H9 (cell line): ENCODE results near the gene EDAR. TPM values are rescaled to one million over a fixed set of nuclear protein-coding genes. Genes with fewer than 3 reads are reported as not detected.

ENCODE experiments used
- DNase-seq: peaks from one replicate; pipeline ENCODE4 v3.0.0-alpha.2; 2017
- H2AFZ ChIP-seq: one replicate; pipeline ENCODE4 v1.6.1; 2013; ENCODE audit warnings: mild to moderate bottlenecking, low read length, control low read depth, moderate library complexity
- H2AK5ac ChIP-seq: 2 replicates; pipeline ENCODE4 v1.6.1; 2013; ENCODE audit warnings: low read length, control low read depth, mixed read lengths; ENCODE audit not compliant: insufficient read length
- H2BK120ac ChIP-seq: one replicate; pipeline ENCODE4 v1.6.1; 2013; ENCODE audit warnings: low read depth, mild to moderate bottlenecking, low read length, control low read depth, inconsistent platforms; ENCODE audit not compliant: poor library complexity, severe bottlenecking
- H2BK12ac ChIP-seq: 2 replicates; pipeline ENCODE4 v1.6.1; 2013; ENCODE audit warnings: low read length, control low read depth, mixed read lengths, low read depth; ENCODE audit not compliant: insufficient read length
- H2BK15ac ChIP-seq: 2 replicates; pipeline ENCODE4 v1.6.1; 2013; ENCODE audit warnings: low read depth, low read length, control low read depth
- H2BK20ac ChIP-seq: one replicate; pipeline ENCODE4 v1.6.1; 2013; ENCODE audit warnings: low read depth, mild to moderate bottlenecking, low read length, control low read depth, inconsistent platforms; ENCODE audit not compliant: poor library complexity, severe bottlenecking
- H2BK5ac ChIP-seq: 2 replicates; pipeline ENCODE4 v1.6.1; 2013; ENCODE audit warnings: low read length, control low read depth, mixed read lengths; ENCODE audit not compliant: insufficient read length
- H3K14ac ChIP-seq: 2 replicates; pipeline ENCODE4 v1.6.1; 2013; ENCODE audit warnings: low read length, control low read depth; ENCODE audit not compliant: insufficient read depth
- H3K18ac ChIP-seq: 2 replicates; pipeline ENCODE4 v1.6.1; 2013; ENCODE audit warnings: low read depth, mild to moderate bottlenecking, mixed read lengths, low read length, control low read depth; ENCODE audit not compliant: insufficient read length
- H3K23ac ChIP-seq: 2 replicates; pipeline ENCODE4 v1.6.1; 2013; ENCODE audit warnings: low read length, control low read depth, mixed read lengths, low read depth; ENCODE audit not compliant: insufficient read length
- H3K23me2 ChIP-seq: 2 replicates; pipeline ENCODE4 v1.6.1; 2013; ENCODE audit warnings: low read depth, mild to moderate bottlenecking, mixed read lengths, low read length, control low read depth; ENCODE audit not compliant: insufficient read length, poor library complexity, severe bottlenecking
- H3K27ac ChIP-seq: 2 replicates; pipeline ENCODE4 v1.5.1; 2013; ENCODE audit warnings: low read length, control low read depth, mixed read lengths, low read depth; ENCODE audit not compliant: insufficient read length
- H3K27me3 ChIP-seq: 2 replicates; pipeline ENCODE4 v1.6.1; 2013; ENCODE audit warnings: low read length, control low read depth, inconsistent platforms; ENCODE audit not compliant: insufficient read depth
- H3K4ac ChIP-seq: 2 replicates; pipeline ENCODE4 v1.6.1; 2013; ENCODE audit warnings: low read depth, mild to moderate bottlenecking, control low read depth, inconsistent platforms, low read length, moderate library complexity
- H3K4me1 ChIP-seq: 2 replicates; pipeline ENCODE4 v1.6.1; 2013; ENCODE audit warnings: low read length, control low read depth, inconsistent platforms; ENCODE audit not compliant: insufficient read depth
- H3K4me2 ChIP-seq: 2 replicates; pipeline ENCODE4 v1.6.1; 2013; ENCODE audit warnings: low read length, control low read depth, mixed read lengths; ENCODE audit not compliant: insufficient read length, insufficient read depth
- H3K56ac ChIP-seq: 2 replicates; pipeline ENCODE4 v1.6.1; 2013; ENCODE audit warnings: low read depth, mild to moderate bottlenecking, mixed read lengths, low read length, control low read depth; ENCODE audit not compliant: insufficient read length
- H3K79me1 ChIP-seq: 2 replicates; pipeline ENCODE4 v1.6.1; 2013; ENCODE audit warnings: low read depth, mild to moderate bottlenecking, moderate library complexity, low read length, control low read depth, inconsistent platforms; ENCODE audit not compliant: insufficient read depth, poor library complexity, severe bottlenecking
- H3K79me2 ChIP-seq: 2 replicates; pipeline ENCODE4 v1.6.1; 2013; ENCODE audit warnings: low read length, control low read depth, inconsistent platforms; ENCODE audit not compliant: insufficient read depth
- H3K9ac ChIP-seq: 2 replicates; pipeline ENCODE4 v1.6.1; 2013; ENCODE audit warnings: low read length, control low read depth, mixed read lengths; ENCODE audit not compliant: insufficient read length; ENCODE audit errors: extremely low read depth
- H3K9me3 ChIP-seq: one replicate; pipeline ENCODE4 v1.6.1; 2013; ENCODE audit warnings: low read depth, low read length, inconsistent platforms; ENCODE audit not compliant: control insufficient read depth
- H3T11ph ChIP-seq: one replicate; pipeline ENCODE4 v1.6.1; 2013; ENCODE audit warnings: mild to moderate bottlenecking, low read length, control low read depth, inconsistent platforms
- H4K20me1 ChIP-seq: one replicate; pipeline ENCODE4 v1.6.1; 2013; ENCODE audit not compliant: control insufficient read depth, insufficient read length, insufficient read depth
- H4K5ac ChIP-seq: 2 replicates; pipeline ENCODE4 v1.6.1; 2013; ENCODE audit warnings: low read depth, mild to moderate bottlenecking, mixed read lengths, low read length, control low read depth; ENCODE audit not compliant: insufficient read length
- H4K8ac ChIP-seq: replicated peaks from 2 replicates; pipeline ENCODE4 v1.6.1; 2013; ENCODE audit warnings: low read length, control low read depth, mixed read lengths, low read depth; ENCODE audit not compliant: insufficient read length
- H4K91ac ChIP-seq: 2 replicates; pipeline ENCODE4 v1.6.1; 2013; ENCODE audit warnings: low read depth, mild to moderate bottlenecking, moderate library complexity, mixed read lengths, low read length, control low read depth; ENCODE audit not compliant: insufficient read length
- H3K27ac Mint-ChIP-seq, 3 experiments: 2 replicates in 2 of 3; 3 replicates in 1 of 3; pipeline ENCODE4 v1.8.0; 2020 to 2021; ENCODE audit warnings: mixed read lengths in 3 of 3, mild to moderate bottlenecking in 1 of 3, moderate library complexity in 1 of 3
- H3K27me3 Mint-ChIP-seq: 2 replicates; pipeline ENCODE4 v1.8.0; 2021; ENCODE audit warnings: low read depth, mild to moderate bottlenecking, moderate library complexity, mixed read lengths
- H3K36me3 Mint-ChIP-seq, 3 experiments: 2 replicates in 2 of 3; 3 replicates in 1 of 3; pipeline ENCODE4 v1.8.0; 2020 to 2021; ENCODE audit warnings: low read depth in 3 of 3, mixed read lengths in 3 of 3; ENCODE audit not compliant: insufficient read depth in 1 of 3
- H3K4me1 Mint-ChIP-seq, 2 experiments: 2 replicates each; pipeline ENCODE4 v1.8.0; 2020; ENCODE audit warnings: mixed read lengths in 2 of 2
- H3K4me3 Mint-ChIP-seq, 2 experiments: 2 replicates in 1 of 2; 3 replicates in 1 of 2; pipeline ENCODE4 v1.8.0; 2020 to 2021; ENCODE audit warnings: mild to moderate bottlenecking in 2 of 2, mixed read lengths in 2 of 2, moderate library complexity in 1 of 2
- H3K9me3 Mint-ChIP-seq, 2 experiments: 2 replicates in 1 of 2; 3 replicates in 1 of 2; pipeline ENCODE4 v1.8.0; 2020; ENCODE audit warnings: mild to moderate bottlenecking in 2 of 2, mixed read lengths in 2 of 2, moderate library complexity in 1 of 2
- WGBS: extraction: QIAGEN DNeasy Blood & Tissue Kit; methylation state at CpG from one replicate; pipeline ENCODE4 v1.1.7; 2013; ENCODE audit warnings: missing lambda C conversion rate, low lambda C conversion rate, mixed read lengths; ENCODE audit not compliant: insufficient read length; ENCODE audit errors: extremely low coverage; 5-methylcytosine and 5-hydroxymethylcytosine counted together
- total RNA-seq: library from RNA; stranded (reverse); gene quantifications from 2 replicates; pipeline ENCODE4 v1.2.1, GENCODE V29; 2021
- TF ChIP-seq, protein P1 (sequence below): fragments of 200-600 bp; sonication (generic); conservative IDR thresholded peaks from 3 replicates; pipeline ENCODE4 v1.8.0; 2021; ENCODE audit warnings: antibody characterized with exemption, mild to moderate bottlenecking

The EDAR gene
- total RNA-seq, 1 experiment from 2014 or later, result not detected

DNA sequence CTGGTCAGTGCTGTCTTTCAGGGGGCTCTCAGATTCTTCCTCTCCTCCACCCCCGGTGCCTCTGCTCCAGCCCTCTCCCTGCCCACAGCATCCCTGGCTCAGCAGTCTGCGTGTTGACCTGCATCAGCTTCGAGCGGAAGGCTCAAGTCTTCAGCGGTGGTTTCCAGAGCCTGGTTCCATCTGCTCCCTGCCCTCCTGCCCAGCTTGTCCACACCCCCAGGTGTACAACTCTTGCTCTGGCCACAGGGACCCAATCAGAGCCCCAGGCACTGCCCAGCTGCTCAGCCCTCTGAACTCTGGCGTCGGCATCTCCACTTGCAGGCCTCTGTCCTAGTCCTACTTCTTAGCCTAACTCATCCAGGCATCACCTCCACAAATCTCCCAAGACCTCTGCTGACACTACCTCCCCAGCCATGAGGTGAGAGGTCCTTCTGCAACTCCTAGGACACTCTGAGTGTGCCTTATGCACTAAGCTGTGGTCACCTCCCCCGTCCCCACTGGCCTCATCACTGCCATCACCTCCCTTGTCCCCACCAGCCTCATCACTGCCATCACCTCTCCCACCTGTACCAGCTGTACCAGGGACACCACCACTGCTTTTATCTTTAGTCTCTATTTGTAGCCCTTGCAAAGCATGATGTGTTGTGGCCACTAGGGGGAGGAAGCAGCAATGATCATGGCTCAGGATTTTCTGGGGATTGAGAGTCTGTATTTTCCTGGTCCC is 60.9 kb downstream of the EDAR start:
- Histone ChIP-seq H3K4ac (no peak overlapping the region), H2BK20ac (no peak overlapping the region), H3K56ac (no peak overlapping the region), H2BK15ac (no peak overlapping the region), H2AK5ac (no peak overlapping the region), H2BK5ac (no peak overlapping the region), H4K91ac (no peak overlapping the region), H2BK12ac (no peak overlapping the region), H2BK120ac (no peak overlapping the region), H2AFZ (no peak overlapping the region), H3K79me2 (no peaks in the 10 kb centered on the region), H3K14ac (no peak overlapping the region), H4K5ac (no peak overlapping the region), H3K18ac (no peak overlapping the region), H3K23me2 (no peaks in the 10 kb centered on the region), H3K23ac (no peak overlapping the region), H3K27ac (no peak overlapping the region), H3K4me1 (no peaks in the 10 kb centered on the region), H3T11ph (no peak overlapping the region), H4K20me1 (no peaks in the 10 kb centered on the region), H4K8ac (no peak overlapping the region), H3K9me3 (no peaks in the 10 kb centered on the region), H3K4me2 (no peak overlapping the region), H3K27me3 (no peaks in the 10 kb centered on the region), H3K79me1 (no peaks in the 10 kb centered on the region), H3K9ac (no peak overlapping the region)
- H3K9me3 Mint-ChIP-seq, result no peaks in the 10 kb centered on the region
- WGBS, result no CpG with 5 or more reads among the region's 8 CpGs
- H3K36me3 Mint-ChIP-seq, result no peaks in the 10 kb centered on the region
- H3K27ac Mint-ChIP-seq, result peak overlapping the region in 1 of 3 experiments; percentile 76; a peak in 1 of 7 replicates
- TF ChIP-seq, protein P1, sequence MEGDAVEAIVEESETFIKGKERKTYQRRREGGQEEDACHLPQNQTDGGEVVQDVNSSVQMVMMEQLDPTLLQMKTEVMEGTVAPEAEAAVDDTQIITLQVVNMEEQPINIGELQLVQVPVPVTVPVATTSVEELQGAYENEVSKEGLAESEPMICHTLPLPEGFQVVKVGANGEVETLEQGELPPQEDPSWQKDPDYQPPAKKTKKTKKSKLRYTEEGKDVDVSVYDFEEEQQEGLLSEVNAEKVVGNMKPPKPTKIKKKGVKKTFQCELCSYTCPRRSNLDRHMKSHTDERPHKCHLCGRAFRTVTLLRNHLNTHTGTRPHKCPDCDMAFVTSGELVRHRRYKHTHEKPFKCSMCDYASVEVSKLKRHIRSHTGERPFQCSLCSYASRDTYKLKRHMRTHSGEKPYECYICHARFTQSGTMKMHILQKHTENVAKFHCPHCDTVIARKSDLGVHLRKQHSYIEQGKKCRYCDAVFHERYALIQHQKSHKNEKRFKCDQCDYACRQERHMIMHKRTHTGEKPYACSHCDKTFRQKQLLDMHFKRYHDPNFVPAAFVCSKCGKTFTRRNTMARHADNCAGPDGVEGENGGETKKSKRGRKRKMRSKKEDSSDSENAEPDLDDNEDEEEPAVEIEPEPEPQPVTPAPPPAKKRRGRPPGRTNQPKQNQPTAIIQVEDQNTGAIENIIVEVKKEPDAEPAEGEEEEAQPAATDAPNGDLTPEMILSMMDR, result peak; percentile 83
- peak; percentile 55 for DNase-seq
- peaks cover 3 to 4% of the 10 kb centered on the region in 2 experiments; a peak in 3 of 4 replicates for H3K4me1 Mint-ChIP-seq
- no peak overlapping the region for H3K4me3 Mint-ChIP-seq
- H3K27me3 Mint-ChIP-seq, result peaks cover 2% of the 10 kb centered on the region
